ENCODE results near the gene COX6B1.
A peak's percentile ranks its signal among the peaks of the same experiment; 100 is the strongest.
"Not testable (repeated sequence)": the region's sequence is repeated elsewhere in the genome, so short reads cannot be mapped to it uniquely, and the experiment has no call there.

The COX6B1 gene

DNA sequence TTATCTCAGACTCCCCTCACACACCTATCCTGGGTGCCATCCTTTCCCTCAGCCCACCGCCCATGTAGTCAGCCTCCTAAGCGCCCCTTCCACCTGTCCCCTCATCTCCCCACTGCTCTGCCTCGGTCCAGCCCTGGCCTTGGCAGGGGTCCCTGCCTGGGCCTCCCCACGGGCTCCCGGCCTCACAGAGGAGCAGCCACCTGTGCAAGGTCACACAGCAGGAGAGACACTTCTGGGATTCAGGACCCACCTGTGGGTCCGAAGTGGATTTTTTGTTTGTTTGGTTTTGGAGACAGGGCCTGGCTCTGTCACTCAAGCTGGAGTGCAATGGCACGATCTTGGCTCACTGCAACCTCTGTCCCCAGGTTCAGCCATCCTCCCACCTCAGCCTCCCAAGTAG lies 17.5 kb downstream of the COX6B1 start:
- Histone ChIP-seq H3K36me3 (ENCODE audit: control insufficient read depth in 2 of 2, insufficient read depth in 2 of 2, low read length in 2 of 2) (peaks cover 0 to 10% of the 10 kb centered on the region in 2 donors), H3K27ac (ENCODE audit: low read length) (no peak overlapping the region), H3K4me3 (ENCODE audit: low read length in 2 of 2) (no peak overlapping the region), H3K27me3 (ENCODE audit: control insufficient read depth in 1 of 2, insufficient read depth in 2 of 2, low read length in 2 of 2) (peaks cover 0 to 4% of the 10 kb centered on the region in 2 donors), H3K9me3 (ENCODE audit: control insufficient read depth in 2 of 2, low read length in 2 of 2) (no peaks in the 10 kb centered on the region), H3K9ac (ENCODE audit: low read length in 2 of 2) (no peak overlapping the region), H3K4me1 (ENCODE audit: control insufficient read depth, insufficient read depth, low read length) (no peaks in the 10 kb centered on the region)

DNA sequence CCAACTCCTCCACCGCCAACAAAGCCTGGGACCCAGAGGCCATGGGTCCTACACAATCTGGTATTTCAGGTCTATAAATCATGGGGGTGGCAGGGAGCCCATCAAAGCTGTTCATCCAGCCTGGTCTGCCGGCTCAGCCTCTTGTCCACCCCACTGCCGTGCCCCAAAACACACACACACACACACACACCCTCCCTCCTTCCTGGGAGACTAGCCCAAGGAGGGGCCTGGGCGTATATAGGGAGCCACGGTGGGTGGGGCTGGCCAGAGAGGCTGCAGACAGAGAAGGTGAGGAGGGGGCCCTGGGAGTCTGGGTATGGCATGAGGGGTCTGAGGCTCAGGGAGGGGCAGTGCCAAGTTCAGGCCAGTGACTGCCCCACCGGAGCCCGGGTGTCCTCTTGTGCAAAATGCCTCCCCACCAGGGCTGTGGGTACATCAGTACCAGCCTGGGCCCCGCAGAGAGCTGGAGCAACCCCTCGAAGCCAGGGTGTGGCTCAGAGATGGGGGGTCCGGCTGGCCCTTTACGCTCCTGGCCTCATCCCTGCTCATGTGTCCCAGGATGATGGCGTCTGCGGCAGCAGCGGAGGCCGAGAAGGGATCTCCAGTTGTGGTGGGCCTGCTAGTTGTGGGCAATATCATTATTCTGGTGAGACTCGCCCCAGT lies 18.3 kb downstream of the COX6B1 start, which contains the start of gene UPK1A:
TSS of gene UPK1A (plus strand) at position 267 of the 663 bp plus-strand sequence. CDS start at position 563, 296 bp downstream.
- Histone ChIP-seq H3K4me1 (ENCODE audit: control insufficient read depth, insufficient read depth, low read length) (no peaks in the 10 kb centered on the region), H3K9ac (ENCODE audit: low read length in 2 of 2) (no peak within 1 kb of the TSS), H3K27ac (ENCODE audit: low read length) (no peak within 1 kb of the TSS), H3K36me3 (ENCODE audit: control insufficient read depth in 2 of 2, insufficient read depth in 2 of 2, low read length in 2 of 2) (peaks cover 0 to 8% of the 10 kb centered on the region in 2 donors), H3K4me3 (ENCODE audit: low read length in 2 of 2) (no peak within 1 kb of the TSS), H3K27me3 (ENCODE audit: control insufficient read depth in 1 of 2, insufficient read depth in 2 of 2, low read length in 2 of 2) (peaks cover 0 to 4% of the 10 kb centered on the region in 2 donors), H3K9me3 (ENCODE audit: control insufficient read depth in 2 of 2, low read length in 2 of 2) (no peaks in the 10 kb centered on the region)

DNA sequence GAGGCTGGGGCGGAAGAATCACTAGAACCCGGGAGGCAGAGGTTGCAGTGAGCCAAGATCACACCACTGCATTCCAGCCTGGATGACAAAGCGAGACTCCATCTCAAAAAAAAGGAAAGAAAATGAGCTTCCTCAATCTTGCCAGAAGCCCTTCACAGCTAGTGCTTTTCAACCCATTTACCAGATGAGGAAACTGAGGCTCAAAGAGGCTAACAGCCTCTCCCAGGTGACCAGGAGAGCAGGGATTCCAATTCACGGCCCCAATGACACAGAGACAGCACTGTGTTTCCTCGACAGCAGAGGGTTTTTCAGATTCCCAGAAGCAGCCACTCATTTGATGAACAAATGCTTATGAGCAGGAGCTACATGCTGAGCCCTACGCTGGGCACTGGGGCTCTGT lies 21.4 kb downstream of the COX6B1 start:
- Histone ChIP-seq H3K27ac (ENCODE audit: low read length) (no peak overlapping the region), H3K4me1 (ENCODE audit: control insufficient read depth, insufficient read depth, low read length) (no peaks in the 10 kb centered on the region)

DNA sequence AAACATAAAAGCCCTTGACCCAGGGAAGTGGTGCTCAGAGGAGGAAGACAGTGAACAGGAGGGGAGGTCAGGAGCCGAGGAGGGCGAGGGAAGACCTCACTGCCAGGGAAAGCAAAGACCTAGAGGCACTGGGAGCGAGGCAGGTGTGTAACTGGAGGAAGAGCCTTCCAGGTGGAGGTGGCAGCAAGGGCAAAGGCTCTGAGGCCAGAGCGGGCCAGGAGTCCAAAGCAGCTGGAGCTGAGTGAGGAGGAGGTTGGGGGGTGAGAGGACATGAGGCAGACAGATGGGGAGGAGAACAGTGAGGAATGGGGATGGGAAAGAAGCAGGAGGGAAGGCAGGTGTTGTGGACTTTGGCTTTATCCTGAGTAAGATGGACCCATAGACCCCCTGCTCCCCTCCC lies 21.9 kb downstream of the COX6B1 start:
- no peaks in the 10 kb centered on the region for H3K4me1 ChIP-seq (ENCODE audit: control insufficient read depth, insufficient read depth, low read length)
- no peak overlapping the region for H3K4me3 ChIP-seq (ENCODE audit: low read length in 2 of 2)
- no peaks in the 10 kb centered on the region for H3K9me3 ChIP-seq (ENCODE audit: control insufficient read depth in 2 of 2, low read length in 2 of 2)
- no peak overlapping the region for H3K9ac ChIP-seq (ENCODE audit: low read length in 2 of 2)
- no peaks in the 10 kb centered on the region for H3K36me3 ChIP-seq (ENCODE audit: control insufficient read depth in 2 of 2, insufficient read depth in 2 of 2, low read length in 2 of 2)
- H3K27ac ChIP-seq (ENCODE audit: low read length): no peak overlapping the region
- peaks cover 10 to 24% of the 10 kb centered on the region in 2 donors for H3K27me3 ChIP-seq (ENCODE audit: control insufficient read depth in 1 of 2, insufficient read depth in 2 of 2, low read length in 2 of 2)

More for the DNA sequence above, 21.4 kb downstream of the COX6B1 start:
- Histone ChIP-seq H3K27me3 (ENCODE audit: control insufficient read depth in 1 of 2, insufficient read depth in 2 of 2, low read length in 2 of 2) (peaks cover 10 to 24% of the 10 kb centered on the region in 2 donors), H3K9me3 (ENCODE audit: control insufficient read depth in 2 of 2, low read length in 2 of 2) (no peaks in the 10 kb centered on the region), H3K4me3 (ENCODE audit: low read length in 2 of 2) (no peak overlapping the region), H3K36me3 (ENCODE audit: control insufficient read depth in 2 of 2, insufficient read depth in 2 of 2, low read length in 2 of 2) (no peaks in the 10 kb centered on the region), H3K9ac (ENCODE audit: low read length in 2 of 2) (no peak overlapping the region)

DNA sequence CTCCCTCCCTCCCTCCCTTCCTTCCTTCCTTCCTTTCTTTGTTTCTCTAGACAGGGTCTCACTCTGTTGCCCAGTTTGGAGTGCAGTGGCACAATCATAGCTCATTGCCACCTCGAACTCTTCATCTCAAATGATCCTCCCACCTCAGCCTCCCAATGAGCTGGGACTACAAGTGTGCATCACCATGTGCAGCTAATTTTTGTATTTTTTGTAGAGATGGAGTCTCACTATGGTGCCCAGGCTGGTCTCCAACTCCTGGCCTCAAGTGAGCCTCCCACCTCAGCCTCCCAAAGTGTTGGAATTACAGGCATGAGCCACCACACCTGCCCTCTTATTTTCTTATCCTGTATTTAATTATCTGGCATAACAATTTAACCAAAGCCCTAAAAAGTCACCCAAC lies 22.6 kb downstream of the COX6B1 start:
- Histone ChIP-seq H3K9me3 (ENCODE audit: control insufficient read depth in 2 of 2, low read length in 2 of 2) (no peaks in the 10 kb centered on the region), H3K27me3 (ENCODE audit: control insufficient read depth in 1 of 2, insufficient read depth in 2 of 2, low read length in 2 of 2) (peaks cover 10 to 27% of the 10 kb centered on the region in 2 donors), H3K9ac (ENCODE audit: low read length in 2 of 2) (no peak overlapping the region), H3K4me3 (ENCODE audit: low read length in 2 of 2) (no peak overlapping the region), H3K36me3 (ENCODE audit: control insufficient read depth in 2 of 2, insufficient read depth in 2 of 2, low read length in 2 of 2) (no peaks in the 10 kb centered on the region), H3K27ac (ENCODE audit: low read length) (no peak overlapping the region), H3K4me1 (ENCODE audit: control insufficient read depth, insufficient read depth, low read length) (no peaks in the 10 kb centered on the region)

DNA sequence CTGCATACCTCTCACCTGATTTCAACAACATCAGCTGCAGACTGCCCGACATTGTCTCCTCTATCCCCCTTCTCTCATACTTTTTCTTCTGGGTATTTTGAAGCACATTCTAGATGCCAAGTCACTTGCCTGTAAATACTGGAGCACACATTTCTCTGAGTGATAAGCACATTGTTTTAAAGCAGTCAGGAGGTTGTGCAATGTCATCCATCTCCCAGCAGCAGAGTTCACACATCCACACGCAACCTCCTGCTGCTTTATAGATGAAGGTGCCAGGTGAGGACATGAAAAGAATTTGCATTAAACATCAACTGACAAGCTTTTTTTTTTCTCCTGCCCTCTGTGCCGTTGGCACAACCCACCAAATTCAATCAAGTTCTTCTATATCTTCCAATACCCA lies 23.7 kb downstream of the COX6B1 start:
- no peak overlapping the region for H3K4me3 ChIP-seq (ENCODE audit: low read length in 2 of 2)
- peaks cover 10 to 28% of the 10 kb centered on the region in 2 donors for H3K27me3 ChIP-seq (ENCODE audit: control insufficient read depth in 1 of 2, insufficient read depth in 2 of 2, low read length in 2 of 2)
- H3K27ac ChIP-seq (ENCODE audit: low read length): no peak overlapping the region
- no peaks in the 10 kb centered on the region for H3K4me1 ChIP-seq (ENCODE audit: control insufficient read depth, insufficient read depth, low read length)
- H3K36me3 ChIP-seq (ENCODE audit: control insufficient read depth in 2 of 2, insufficient read depth in 2 of 2, low read length in 2 of 2): no peaks in the 10 kb centered on the region
- no peaks in the 10 kb centered on the region for H3K9me3 ChIP-seq (ENCODE audit: control insufficient read depth in 2 of 2, low read length in 2 of 2)
- no peak overlapping the region for H3K9ac ChIP-seq (ENCODE audit: low read length in 2 of 2)

DNA sequence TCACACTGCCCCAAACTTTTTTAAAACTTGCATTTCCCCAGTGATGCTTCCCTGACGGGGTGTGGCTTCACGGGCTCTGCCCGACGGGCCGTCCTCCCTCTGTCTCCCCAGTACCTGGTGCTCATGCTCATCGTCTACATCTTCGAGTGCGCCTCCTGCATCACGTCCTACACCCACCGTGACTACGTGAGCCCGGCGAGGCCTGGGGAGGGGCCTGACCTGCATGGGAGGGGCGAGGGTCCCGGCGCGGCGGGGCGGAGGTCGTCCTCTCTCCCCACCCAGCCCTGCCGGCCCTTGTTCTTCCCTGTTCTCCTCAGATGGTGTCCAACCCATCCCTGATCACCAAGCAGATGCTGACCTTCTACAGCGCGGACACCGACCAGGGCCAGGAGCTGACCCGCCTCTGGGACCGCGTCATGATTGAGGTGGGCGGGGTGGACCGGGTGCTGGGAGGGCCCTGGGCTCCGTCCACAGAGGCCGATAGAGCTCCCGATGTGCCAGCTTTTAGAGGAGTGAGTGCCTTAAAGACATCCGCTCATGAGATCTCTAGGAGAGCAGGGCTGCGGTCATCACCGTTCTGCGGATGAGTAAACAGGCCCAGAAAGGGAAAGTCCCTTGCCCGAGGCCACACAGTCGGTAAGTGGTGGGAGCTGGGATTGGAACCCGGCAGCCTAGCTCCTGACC lies 25.1 kb downstream of the COX6B1 start:
- Histone ChIP-seq H3K4me3 (ENCODE audit: low read length in 2 of 2) (peak overlapping the region in 1 of 2 donors; percentile 40), H3K27ac (ENCODE audit: low read length) (no peak overlapping the region), H3K9me3 (ENCODE audit: control insufficient read depth in 2 of 2, low read length in 2 of 2) (no peaks in the 10 kb centered on the region), H3K27me3 (ENCODE audit: control insufficient read depth in 1 of 2, insufficient read depth in 2 of 2, low read length in 2 of 2) (peaks cover 10 to 30% of the 10 kb centered on the region in 2 donors), H3K36me3 (ENCODE audit: control insufficient read depth in 2 of 2, insufficient read depth in 2 of 2, low read length in 2 of 2) (no peaks in the 10 kb centered on the region), H3K4me1 (ENCODE audit: control insufficient read depth, insufficient read depth, low read length) (no peaks in the 10 kb centered on the region), H3K9ac (ENCODE audit: low read length in 2 of 2) (no peak overlapping the region)

DNA sequence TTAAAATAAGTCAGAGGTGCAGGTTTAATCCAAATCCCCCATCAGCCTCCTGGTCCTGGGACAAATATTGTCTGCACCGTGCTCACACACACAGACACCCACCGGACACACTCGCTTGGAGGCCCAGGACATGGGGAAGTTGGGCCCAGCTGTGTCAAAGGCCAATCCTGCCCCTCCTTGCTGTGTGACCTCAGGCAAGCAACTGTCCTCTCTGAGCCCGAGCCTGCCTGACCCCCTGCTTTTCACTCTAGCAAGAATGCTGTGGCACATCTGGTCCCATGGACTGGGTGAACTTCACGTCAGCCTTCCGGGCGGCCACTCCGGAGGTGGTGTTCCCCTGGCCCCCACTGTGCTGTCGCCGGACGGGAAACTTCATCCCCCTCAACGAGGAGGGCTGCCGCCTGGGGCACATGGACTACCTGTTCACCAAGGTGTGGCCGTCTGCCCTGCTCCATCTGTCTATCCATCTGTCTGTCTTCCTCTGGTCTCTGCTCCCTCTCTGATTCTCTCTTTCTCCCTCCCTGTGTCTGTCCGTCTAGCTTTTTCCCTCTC lies 27.5 kb downstream of the COX6B1 start:
- no peak overlapping the region for H3K4me3 ChIP-seq (ENCODE audit: low read length in 2 of 2)
- no peaks in the 10 kb centered on the region for H3K9me3 ChIP-seq (ENCODE audit: control insufficient read depth in 2 of 2, low read length in 2 of 2)
- H3K9ac ChIP-seq (ENCODE audit: low read length in 2 of 2): no peak overlapping the region
- no peaks in the 10 kb centered on the region for H3K4me1 ChIP-seq (ENCODE audit: control insufficient read depth, insufficient read depth, low read length)
- no peak overlapping the region for H3K27ac ChIP-seq (ENCODE audit: low read length)
- no peaks in the 10 kb centered on the region for H3K36me3 ChIP-seq (ENCODE audit: control insufficient read depth in 2 of 2, insufficient read depth in 2 of 2, low read length in 2 of 2)
- H3K27me3 ChIP-seq (ENCODE audit: control insufficient read depth in 1 of 2, insufficient read depth in 2 of 2, low read length in 2 of 2): peaks cover 10 to 26% of the 10 kb centered on the region in 2 donors

DNA sequence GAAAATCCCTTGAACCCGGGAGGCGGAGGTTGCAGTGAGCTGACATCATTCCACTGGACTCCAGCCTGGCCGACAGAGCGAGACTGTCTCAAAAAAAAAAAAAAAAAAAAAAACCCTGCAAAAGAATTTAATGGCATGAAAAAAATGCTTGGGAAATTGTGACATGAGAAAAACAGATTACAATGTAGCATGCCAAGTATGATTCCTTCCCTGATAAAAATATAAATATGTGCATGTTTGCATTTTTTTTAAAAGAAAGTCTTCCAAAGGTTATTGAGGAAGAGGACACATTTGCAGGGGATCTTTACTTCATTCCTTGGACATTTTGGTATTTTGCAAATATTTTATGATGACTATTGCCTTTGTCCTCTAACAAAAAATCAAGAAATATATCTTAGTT lies 41.7 kb downstream of the COX6B1 start:
- H3K4me1 ChIP-seq (ENCODE audit: control insufficient read depth, insufficient read depth, low read length): no peaks in the 10 kb centered on the region
- no peaks in the 10 kb centered on the region for H3K27me3 ChIP-seq (ENCODE audit: control insufficient read depth in 1 of 2, insufficient read depth in 2 of 2, low read length in 2 of 2)
- H3K27ac ChIP-seq (ENCODE audit: low read length): no peak overlapping the region
- no peaks in the 10 kb centered on the region for H3K36me3 ChIP-seq (ENCODE audit: control insufficient read depth in 2 of 2, insufficient read depth in 2 of 2, low read length in 2 of 2)
- H3K9ac ChIP-seq (ENCODE audit: low read length in 2 of 2): no peak overlapping the region
- H3K9me3 ChIP-seq (ENCODE audit: control insufficient read depth in 2 of 2, low read length in 2 of 2): no peaks in the 10 kb centered on the region
- H3K4me3 ChIP-seq (ENCODE audit: low read length in 2 of 2): no peak overlapping the region

DNA sequence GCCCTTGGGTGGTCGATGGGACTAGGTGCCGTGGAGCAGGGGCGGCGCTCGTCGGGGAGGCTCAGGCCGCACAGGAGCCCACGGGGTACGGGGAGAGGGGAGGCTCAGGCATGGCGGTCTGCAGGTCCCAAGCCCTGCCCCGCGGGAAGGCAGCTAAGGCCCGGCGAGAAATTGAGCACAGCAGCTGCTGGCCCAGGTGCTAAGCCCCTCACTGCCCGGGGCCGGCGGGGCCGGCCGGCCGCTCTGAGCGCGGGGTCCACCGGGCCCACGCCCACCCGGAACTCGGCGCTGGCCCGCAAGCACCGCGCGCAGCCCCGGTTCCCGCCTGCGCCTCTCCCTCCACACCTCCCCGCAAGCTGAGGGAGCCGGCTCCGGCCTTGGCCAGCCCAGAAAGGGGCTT lies 43.0 kb downstream of the COX6B1 start:
- not testable (repeated sequence) for H3K9me3 ChIP-seq (ENCODE audit: control insufficient read depth in 2 of 2, low read length in 2 of 2); H3K36me3 ChIP-seq (ENCODE audit: control insufficient read depth in 2 of 2, insufficient read depth in 2 of 2, low read length in 2 of 2); H3K27ac ChIP-seq (ENCODE audit: low read length); H3K4me3 ChIP-seq (ENCODE audit: low read length in 2 of 2); H3K9ac ChIP-seq (ENCODE audit: low read length in 2 of 2); H3K27me3 ChIP-seq (ENCODE audit: control insufficient read depth in 1 of 2, insufficient read depth in 2 of 2, low read length in 2 of 2); H3K4me1 ChIP-seq (ENCODE audit: control insufficient read depth, insufficient read depth, low read length)

DNA sequence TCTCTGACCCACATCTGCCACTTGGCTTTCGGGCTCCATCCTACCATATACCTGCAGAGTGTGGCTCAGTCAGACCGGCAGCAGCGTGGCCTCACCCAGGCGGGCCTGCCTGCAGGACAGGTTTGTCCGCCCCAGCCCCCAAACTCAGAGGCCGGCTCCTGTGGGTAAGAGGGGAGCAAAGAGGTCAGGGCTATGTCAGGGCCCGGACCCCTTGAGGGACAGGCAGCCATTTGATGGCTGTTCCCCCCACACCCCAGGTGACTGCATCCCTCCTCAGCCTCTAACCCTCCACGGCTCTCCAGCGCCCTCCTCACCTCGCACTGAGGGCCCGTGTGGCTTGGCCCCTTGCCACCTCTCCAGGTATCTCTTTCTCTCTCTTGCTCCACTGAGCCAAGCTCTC lies 43.9 kb downstream of the COX6B1 start:
- Histone ChIP-seq H3K4me1 (ENCODE audit: control insufficient read depth, insufficient read depth, low read length) (no peaks in the 10 kb centered on the region), H3K36me3 (ENCODE audit: control insufficient read depth in 2 of 2, insufficient read depth in 2 of 2, low read length in 2 of 2) (no peaks in the 10 kb centered on the region), H3K4me3 (ENCODE audit: low read length in 2 of 2) (no peak overlapping the region), H3K9ac (ENCODE audit: low read length in 2 of 2) (no peak overlapping the region), H3K27ac (ENCODE audit: low read length) (no peak overlapping the region), H3K27me3 (ENCODE audit: control insufficient read depth in 1 of 2, insufficient read depth in 2 of 2, low read length in 2 of 2) (no peaks in the 10 kb centered on the region), H3K9me3 (ENCODE audit: control insufficient read depth in 2 of 2, low read length in 2 of 2) (no peaks in the 10 kb centered on the region)
